Kidney (tissue), 14 donors: ENCODE measurements around the gene NTF3. TPM values are rescaled to one million over a fixed set of nuclear protein-coding genes. Genes with fewer than 3 reads are reported as not detected.

Source experiments
- DNase-seq, 5 donors: peaks; one replicate each; pipeline ENCODE4 v3.0.0-alpha.2; 2013 to 2020
- FAIRE-seq: peaks from 2 replicates; lab custom pipeline; 2012; peaks lifted over from hg19 to GRCh38; lab: Jason Lieb, UNC
- H3K27ac ChIP-seq, 2 donors: one replicate each; pipeline ENCODE4 v1.7.0; 2013; ENCODE audit warnings: low read depth in 2 of 2, low read length in 2 of 2, inconsistent platforms in 1 of 2
- H3K27me3 ChIP-seq: one replicate; pipeline ENCODE4 v1.7.1; 2013; ENCODE audit warnings: low read length, inconsistent platforms; ENCODE audit not compliant: control insufficient read depth, insufficient read depth
- H3K36me3 ChIP-seq, 3 donors: one replicate each; pipeline versions ENCODE4 v1.7.0 to v1.7.1; 2013; ENCODE audit warnings: low read length in 3 of 3, control low read depth in 1 of 3, inconsistent platforms in 1 of 3; ENCODE audit not compliant: insufficient read depth in 3 of 3, control insufficient read depth in 2 of 3
- H3K4me1 ChIP-seq, 3 donors: one replicate each; pipeline versions ENCODE4 v1.7.0 to v1.7.1; 2013; ENCODE audit warnings: low read length in 3 of 3, inconsistent platforms in 1 of 3, low read depth in 1 of 3; ENCODE audit not compliant: control insufficient read depth in 2 of 3, insufficient read depth in 2 of 3
- H3K4me3 ChIP-seq, 3 donors: one replicate each; pipeline versions ENCODE4 v1.7.0 to v1.8.1; 2013; ENCODE audit warnings: low read length in 3 of 3, control low read depth in 1 of 3, inconsistent platforms in 1 of 3
- H3K9ac ChIP-seq, 3 donors: one replicate each; pipeline versions ENCODE4 v1.7.0 to v1.7.1; 2013; ENCODE audit warnings: low read length in 3 of 3, control low read depth in 1 of 3, inconsistent platforms in 1 of 3
- H3K9me3 ChIP-seq, 3 donors: one replicate each; pipeline versions ENCODE4 v1.7.0 to v1.7.1; 2013; ENCODE audit warnings: low read length in 3 of 3, control low read depth in 1 of 3, inconsistent platforms in 1 of 3; ENCODE audit not compliant: control insufficient read depth in 2 of 3, insufficient read depth in 1 of 3
- CTCF ChIP-seq: IDR thresholded peaks from 3 replicates; pipeline ENCODE4 v1.5.1; 2012; ENCODE audit warnings: mild to moderate bottlenecking, moderate library complexity, borderline replicate concordance; ENCODE audit not compliant: insufficient read depth; ENCODE audit errors: extremely low read depth
- intact Hi-C: fragments of 100-400 bp; cut with DNase I; formaldehyde crosslinking; loops from one replicate; pipeline ENCODE4 v1.11.1; 2022
- polyA plus RNA-seq: library from polyadenylated mRNA; stranded (reverse); fragments of 350-450 nt; fragmentation: Illumina TruSeq; extraction: RNeasy Lipid Tissue Mini Kit (QIAGEN cat#74804); gene quantifications from one replicate; pipeline ENCODE4 v1.2.3, GENCODE V29; 2014; ENCODE audit warnings: low read depth, low replicate concordance; ENCODE audit not compliant: insufficient read depth
- total RNA-seq: library from RNA; stranded (reverse); fragmentation: NEBNext Ultra II Directional; extraction: Animal tissue kit (Norgen Biotek cat#: 25700); gene quantifications from one replicate; pipeline ENCODE4 v1.2.1, GENCODE V29; 2021
- donor health status: control.
- donor health status: control.
- donor health status: control.
- donor health status: control.
- donor health status: control.
- donor health status: DM: yes; HTN: yes; CAD: no.
- donor health status: Normal renal cell carcinoma (clear cell type).

NTF3 gene
- total and polyA plus RNA-seq, 2 donors from 2014 or later: 2.9 to 3.5 TPM

GRCh38 chr12:5430641-5431603 is 986 bp upstream of the NTF3 start:
- H3K27me3 ChIP-seq: peaks cover 12% of the 10 kb centered on the region
- H3K9me3 ChIP-seq: no peaks in the 10 kb centered on the region
- no peak for TF ChIP-seq CTCF
- no peak overlapping the region for H3K27ac ChIP-seq
- peak overlapping the region in 2 of 3 donors; percentile 18 to 54 for H3K4me3 ChIP-seq
- no peaks in the 10 kb centered on the region for H3K36me3 ChIP-seq
- peaks cover 0 to 2% (median 0%) of the 10 kb centered on the region in 3 donors for H3K4me1 ChIP-seq
- intact Hi-C loops: no loop called here
- H3K9ac ChIP-seq: no peak overlapping the region
- FAIRE-seq: no peak
- DNase-seq: peak in 4 of 5 donors; percentile 41 to 65 (median 60)

GRCh38 chr12:5433081-5433844 is 1.4 kb downstream of the NTF3 start:
- no peak for TF ChIP-seq CTCF
- Histone ChIP-seq H3K36me3 (no peaks in the 10 kb centered on the region), H3K9ac (peak overlapping the region in 1 of 3 donors; percentile 12), H3K9me3 (no peaks in the 10 kb centered on the region), H3K4me1 (peaks cover 0 to 2% (median 2%) of the 10 kb centered on the region in 3 donors), H3K27me3 (peaks cover 12% of the 10 kb centered on the region), H3K27ac (peak overlapping the region; percentile 43 to 56), H3K4me3 (peak overlapping the region; percentile 28 to 54 (median 46))
- FAIRE-seq (no peak), DNase-seq (peak; percentile 65 to 79 (median 68))
- intact Hi-C loops: no loop called here

- Histone ChIP-seq H3K27ac (peak overlapping the region in 1 of 2 donors; percentile 43), H3K4me1 (peaks cover 0 to 2% (median 2%) of the 10 kb centered on the region in 3 donors), H3K9me3 (no peaks in the 10 kb centered on the region), H3K9ac (no peak overlapping the region), H3K36me3 (no peaks in the 10 kb centered on the region), H3K4me3 (peak overlapping the region in 2 of 3 donors; percentile 38 to 54), H3K27me3 (peaks cover 12% of the 10 kb centered on the region)
- FAIRE-seq (no peak), DNase-seq (no peak)
- TF ChIP-seq CTCF: no peak
- intact Hi-C loops: no loop called here
These were observed 2.1 kb downstream of the NTF3 start for GRCh38 chr12:5433845-5434646.
